GM20000 (cell line): ENCODE results near the gene EMID1.

ENCODE experiments used
- DNase-seq: peaks from one replicate; pipeline ENCODE4 v3.0.0; 2012; ENCODE audit warnings: low spot score
- CTCF ChIP-seq: IDR thresholded peaks from 2 replicates; pipeline ENCODE4 v1.5.1; 2012; ENCODE audit warnings: mild to moderate bottlenecking, control low read depth; ENCODE audit errors: extremely low read depth, missing control alignments

The EMID1 gene

GRCh38 chr22:29213493-29213892 is 7.8 kb downstream of the EMID1 start:
- no peak for TF ChIP-seq CTCF

GRCh38 chr22:29214232-29214631 is 8.5 kb downstream of the EMID1 start:
- no peak for TF ChIP-seq CTCF
- DNase-seq = no peak

More at GRCh38 chr22:29213493-29213892, 7.8 kb downstream of the EMID1 start:
- no peak for DNase-seq

- no peak for DNase-seq
- no peak for TF ChIP-seq CTCF
These were observed 9.5 kb downstream of the EMID1 start for GRCh38 chr22:29215012-29215860.

- TF ChIP-seq CTCF = no peak
- no peak for DNase-seq
These were observed 10.5 kb downstream of the EMID1 start for GRCh38 chr22:29216011-29216872.

GRCh38 chr22:29216873-29217666 is 11.4 kb downstream of the EMID1 start:
- no peak for TF ChIP-seq CTCF
- DNase-seq = no peak

- DNase-seq = no peak
- no peak for TF ChIP-seq CTCF
These were observed 12.4 kb downstream of the EMID1 start for GRCh38 chr22:29217827-29218757.
